Non-pigmented ciliary epithelial cell (primary cell): ENCODE measurements around the gene LRRC34.

ENCODE experiments used
- DNase-seq: peaks from one replicate; pipeline ENCODE4 v3.0.0-alpha.2; 2010; ENCODE audit warnings: low read depth

Gene LRRC34, protein sequence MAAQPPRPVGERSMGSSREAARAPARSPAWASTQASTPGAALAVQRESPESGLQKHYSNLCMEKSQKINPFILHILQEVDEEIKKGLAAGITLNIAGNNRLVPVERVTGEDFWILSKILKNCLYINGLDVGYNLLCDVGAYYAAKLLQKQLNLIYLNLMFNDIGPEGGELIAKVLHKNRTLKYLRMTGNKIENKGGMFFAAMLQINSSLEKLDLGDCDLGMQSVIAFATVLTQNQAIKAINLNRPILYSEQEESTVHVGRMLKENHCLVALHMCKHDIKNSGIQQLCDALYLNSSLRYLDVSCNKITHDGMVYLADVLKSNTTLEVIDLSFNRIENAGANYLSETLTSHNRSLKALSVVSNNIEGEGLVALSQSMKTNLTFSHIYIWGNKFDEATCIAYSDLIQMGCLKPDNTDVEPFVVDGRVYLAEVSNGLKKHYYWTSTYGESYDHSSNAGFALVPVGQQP

DNA sequence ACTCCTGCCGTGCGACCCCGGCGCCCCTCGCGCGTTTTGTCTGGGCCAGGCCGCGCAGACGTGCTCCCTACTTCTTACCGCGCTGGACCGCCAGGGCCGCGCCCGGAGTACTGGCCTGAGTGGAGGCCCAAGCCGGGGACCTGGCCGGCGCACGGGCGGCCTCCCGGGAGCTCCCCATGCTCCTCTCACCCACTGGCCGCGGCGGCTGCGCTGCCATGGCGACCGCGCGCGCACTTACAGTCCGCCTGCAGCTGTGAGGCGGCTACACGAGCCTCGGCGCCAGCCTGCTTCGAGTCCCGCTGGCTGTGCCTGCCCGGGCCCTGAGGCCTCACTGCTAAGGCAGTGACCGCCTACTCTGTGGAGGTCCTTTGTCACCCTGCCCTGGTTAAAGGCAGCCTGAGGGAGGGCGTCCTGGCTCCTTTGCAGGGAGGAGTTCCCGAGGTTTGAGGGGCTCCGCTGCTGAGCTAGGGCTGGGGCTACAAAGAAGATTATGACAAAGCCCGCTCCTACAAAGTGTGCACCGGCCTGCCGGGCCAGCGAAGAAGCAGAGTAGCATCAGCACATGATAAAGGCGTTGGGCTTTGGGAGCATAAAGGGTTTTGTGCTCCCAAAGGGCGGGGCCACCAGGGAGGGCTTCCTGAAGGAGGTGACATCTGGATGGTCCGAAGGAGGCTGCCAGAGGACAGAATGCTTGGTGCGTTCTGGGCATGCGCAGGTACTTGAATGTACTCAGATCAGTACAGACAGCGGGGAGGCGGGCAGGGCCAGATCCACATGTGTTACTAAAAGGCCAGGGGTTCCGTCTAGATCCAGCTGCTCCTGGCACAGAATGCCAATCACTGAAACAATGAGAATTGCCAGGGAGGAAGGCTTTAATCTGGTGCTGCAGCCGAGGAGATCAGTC is at the start of gene LRRC34, which contains the start of gene LRRIQ4:
LRRC34 (minus strand) TSS at position 573 of the 904 bp plus-strand sequence; CDS start at position 217, 356 bp downstream.
LRRIQ4 (plus strand) TSS at position 539 of the 904 bp plus-strand sequence. CDS start 9,052 bp downstream, outside the sequence.
- DNase-seq = no peak

GRCh38 chr3:169861871-169862270 is 49.2 kb upstream of the LRRC34 start:
- DNase-seq = no peak

- DNase-seq = no peak
These were observed 45.1 kb upstream of the LRRC34 start for GRCh38 chr3:169857811-169858210.

DNA sequence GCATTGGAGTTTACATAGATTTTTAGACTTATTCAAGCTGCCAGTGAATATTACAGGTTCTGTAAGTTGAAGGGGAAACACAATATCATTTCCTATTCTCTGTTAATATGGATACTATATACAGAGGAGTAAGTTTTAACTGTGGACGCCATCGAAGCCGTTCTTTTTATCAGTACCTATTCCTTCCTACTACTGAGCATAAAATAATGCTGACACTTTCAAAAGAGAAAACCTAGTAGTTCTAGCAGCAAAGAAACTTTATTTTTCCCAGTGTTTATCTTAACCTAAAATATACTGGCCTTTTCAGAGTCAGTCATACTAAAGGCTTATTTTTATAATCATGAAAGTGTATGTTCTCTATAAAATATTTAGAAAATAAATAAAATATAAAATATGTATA is 42.8 kb upstream of the LRRC34 start:
- no peak for DNase-seq

- no peak for DNase-seq
These were observed 37.9 kb upstream of the LRRC34 start for GRCh38 chr3:169850618-169851017.

- DNase-seq = no peak
These were observed 36.0 kb upstream of the LRRC34 start for GRCh38 chr3:169848741-169849140.

- no peak for DNase-seq
These were observed 35.2 kb upstream of the LRRC34 start for GRCh38 chr3:169847896-169848295.

GRCh38 chr3:169846458-169847193 is 33.9 kb upstream of the LRRC34 start:
- DNase-seq = peak; percentile 79

- no peak for DNase-seq
These were observed 30.3 kb upstream of the LRRC34 start for GRCh38 chr3:169842960-169843359.

DNA sequence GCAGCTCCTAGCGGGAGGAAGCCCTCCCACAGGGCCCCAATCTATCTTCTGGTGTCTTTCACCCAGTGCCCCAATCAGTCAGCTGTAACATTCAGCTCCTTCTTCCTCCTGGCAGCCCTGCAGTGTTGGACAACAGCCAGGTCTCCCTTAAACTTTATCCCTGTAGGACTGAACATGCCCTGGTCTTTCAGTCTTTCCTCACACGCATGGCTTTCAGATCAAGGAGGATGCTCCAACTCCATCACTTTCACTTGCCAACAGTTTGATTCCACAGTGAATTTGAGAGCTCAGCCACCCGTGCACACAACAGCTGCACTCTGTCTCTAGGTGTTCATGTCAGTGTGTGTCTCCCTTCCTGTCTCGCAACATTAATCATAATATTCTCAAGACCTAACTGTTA is 28.5 kb upstream of the LRRC34 start:
- no peak for DNase-seq

GRCh38 chr3:169838511-169839030 is 25.9 kb upstream of the LRRC34 start:
- DNase-seq = no peak

DNA sequence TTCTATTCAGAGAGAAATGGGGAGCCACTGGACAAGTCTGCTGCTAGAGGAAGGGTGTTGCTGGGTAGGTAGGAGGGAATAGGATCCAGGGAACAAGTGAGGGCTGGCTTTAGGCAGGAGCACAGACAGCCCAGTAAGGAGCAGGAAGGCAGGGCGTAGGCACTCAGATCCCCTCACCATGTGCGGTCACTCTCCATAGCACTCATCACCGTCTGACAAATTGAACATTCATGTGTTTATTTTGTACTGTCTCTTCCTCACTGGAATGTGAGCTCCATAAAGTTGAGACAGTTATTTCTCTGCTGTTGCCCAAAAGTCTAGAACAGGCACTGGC is 24.2 kb upstream of the LRRC34 start:
- DNase-seq = no peak

DNA sequence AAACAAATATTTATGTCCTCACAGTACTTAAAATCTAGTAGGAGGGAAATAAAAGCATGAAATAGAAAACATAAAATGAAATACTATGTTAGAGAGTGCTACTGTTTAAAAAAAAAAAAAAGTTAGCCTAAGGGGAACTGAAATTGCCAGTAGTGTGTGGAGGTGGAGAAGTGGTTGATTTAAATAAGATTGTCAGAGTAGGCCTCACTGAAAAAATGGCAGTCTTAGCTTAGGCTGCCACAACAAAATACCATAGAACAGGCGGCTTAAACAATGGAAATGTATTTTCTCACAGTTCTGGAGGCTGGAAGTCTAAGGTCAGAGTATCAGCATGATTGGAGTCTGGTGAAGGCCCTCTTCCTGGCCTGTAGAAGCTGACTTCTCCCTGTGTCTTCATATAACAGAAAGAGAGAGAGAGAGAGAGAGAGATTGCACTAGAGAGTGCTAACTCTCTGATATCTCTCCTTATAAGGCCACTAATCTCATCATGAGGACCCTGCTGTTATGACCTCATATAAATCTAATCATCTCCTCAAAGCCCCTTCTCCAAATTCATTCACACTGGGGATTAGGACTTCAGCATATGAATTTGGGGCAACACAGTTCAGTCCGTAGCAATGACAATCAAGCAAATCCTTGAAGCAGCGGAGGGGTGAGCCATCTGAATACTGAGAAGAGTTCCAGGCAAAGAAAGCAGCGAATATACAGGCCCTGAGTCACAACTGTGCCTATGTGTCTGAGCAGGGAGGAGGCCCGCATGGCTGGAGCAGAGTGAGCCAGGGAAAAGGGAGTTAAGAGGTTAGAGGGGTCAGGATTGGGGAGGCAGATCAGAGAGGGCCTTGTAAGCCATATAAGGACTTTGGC is 23.6 kb upstream of the LRRC34 start:
- no peak for DNase-seq

- DNase-seq = no peak
These were observed 22.8 kb upstream of the LRRC34 start for GRCh38 chr3:169835533-169835932.

DNA sequence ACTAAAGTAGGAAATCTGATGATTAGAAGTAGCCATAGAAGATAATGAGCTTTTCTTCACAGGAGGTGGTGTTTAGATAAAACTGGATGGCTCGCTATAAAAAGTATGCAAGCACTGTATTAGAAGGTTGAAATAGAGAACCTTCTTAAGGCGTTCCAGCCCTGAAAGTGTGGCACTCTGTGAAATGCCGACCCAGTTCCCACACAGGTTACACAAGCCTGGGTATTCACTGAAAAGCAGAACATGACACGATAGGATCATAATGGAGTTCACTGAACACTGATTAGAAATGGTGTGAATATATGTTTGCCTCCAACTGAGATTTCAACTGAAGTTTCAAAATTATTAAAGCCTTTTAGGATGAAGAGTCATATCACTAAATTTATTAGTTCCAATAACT is 15.0 kb upstream of the LRRC34 start:
- no peak for DNase-seq

DNA sequence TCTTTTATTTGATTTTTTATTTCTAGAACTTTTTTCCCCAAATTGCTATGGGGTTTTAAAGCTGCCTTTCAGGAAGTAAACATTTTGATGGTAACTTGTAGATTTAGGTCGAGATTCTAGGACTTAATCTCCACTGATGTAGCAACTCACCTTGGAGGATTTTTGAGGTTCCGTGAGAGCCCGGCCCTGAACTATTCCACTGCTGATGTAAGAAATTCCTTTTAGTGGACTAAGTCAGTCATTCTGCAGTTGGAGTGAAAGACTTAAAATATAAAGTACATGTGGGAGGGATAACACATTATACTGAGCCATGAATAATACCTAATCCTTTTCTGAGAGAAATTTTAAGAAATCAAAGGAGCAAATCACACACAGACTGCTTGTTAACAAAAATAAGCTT is 12.6 kb upstream of the LRRC34 start:
- DNase-seq = no peak

GRCh38 chr3:169822983-169823382 is 10.3 kb upstream of the LRRC34 start:
- DNase-seq = no peak

- no peak for DNase-seq
These were observed 9.8 kb upstream of the LRRC34 start for GRCh38 chr3:169822540-169822939.

GRCh38 chr3:169822091-169822490 is 9.4 kb upstream of the LRRC34 start:
- DNase-seq = no peak

DNA sequence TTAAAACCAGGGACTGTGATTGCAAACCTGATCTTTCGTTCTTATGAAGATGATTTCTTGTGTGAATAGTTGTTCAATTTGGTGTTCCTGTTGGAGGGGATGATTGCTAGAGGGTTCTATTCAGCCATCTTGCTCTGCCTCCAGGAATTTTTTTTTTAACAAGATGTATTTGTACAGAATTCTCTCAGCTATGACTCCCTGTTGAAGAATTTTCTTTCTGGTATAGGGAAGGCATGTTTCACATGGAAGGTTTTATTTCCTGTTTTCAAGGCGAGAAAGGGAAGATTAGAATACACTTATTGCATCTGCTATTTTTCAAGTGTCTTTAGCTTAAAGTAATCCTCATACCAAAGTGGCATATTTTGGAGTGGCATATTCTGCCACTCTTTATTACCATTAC is 5.6 kb upstream of the LRRC34 start:
- peak; percentile 35 for DNase-seq

DNA sequence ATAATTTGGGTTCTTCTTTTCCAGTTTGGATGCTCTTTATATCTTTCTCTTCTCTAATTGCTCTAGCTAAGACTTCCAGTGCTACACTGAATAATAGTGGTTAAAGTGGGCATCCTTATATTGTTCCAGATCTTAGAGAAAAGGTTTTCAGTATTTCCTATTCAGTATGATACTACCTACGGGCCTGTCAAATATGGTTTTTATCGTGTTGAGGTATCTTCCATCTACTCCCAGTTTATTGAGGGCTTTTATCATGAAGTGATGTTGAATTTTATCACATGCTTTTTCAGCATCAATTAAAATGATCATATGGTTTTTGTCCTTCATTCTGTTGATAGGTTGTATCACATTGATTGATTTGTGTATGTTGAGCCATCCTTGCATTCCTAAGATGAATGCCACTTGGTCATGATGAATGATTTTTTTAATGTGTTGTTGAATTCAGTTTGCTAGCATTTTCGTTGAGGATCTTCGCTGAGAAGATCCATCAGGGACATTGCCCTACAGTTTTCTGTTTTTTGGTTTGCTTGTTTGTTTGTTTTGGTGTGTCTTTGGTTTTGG is 3.0 kb upstream of the LRRC34 start:
- DNase-seq = no peak
